Measurements from ENCODE around the gene PODXL2.

Gene PODXL2

DNA sequence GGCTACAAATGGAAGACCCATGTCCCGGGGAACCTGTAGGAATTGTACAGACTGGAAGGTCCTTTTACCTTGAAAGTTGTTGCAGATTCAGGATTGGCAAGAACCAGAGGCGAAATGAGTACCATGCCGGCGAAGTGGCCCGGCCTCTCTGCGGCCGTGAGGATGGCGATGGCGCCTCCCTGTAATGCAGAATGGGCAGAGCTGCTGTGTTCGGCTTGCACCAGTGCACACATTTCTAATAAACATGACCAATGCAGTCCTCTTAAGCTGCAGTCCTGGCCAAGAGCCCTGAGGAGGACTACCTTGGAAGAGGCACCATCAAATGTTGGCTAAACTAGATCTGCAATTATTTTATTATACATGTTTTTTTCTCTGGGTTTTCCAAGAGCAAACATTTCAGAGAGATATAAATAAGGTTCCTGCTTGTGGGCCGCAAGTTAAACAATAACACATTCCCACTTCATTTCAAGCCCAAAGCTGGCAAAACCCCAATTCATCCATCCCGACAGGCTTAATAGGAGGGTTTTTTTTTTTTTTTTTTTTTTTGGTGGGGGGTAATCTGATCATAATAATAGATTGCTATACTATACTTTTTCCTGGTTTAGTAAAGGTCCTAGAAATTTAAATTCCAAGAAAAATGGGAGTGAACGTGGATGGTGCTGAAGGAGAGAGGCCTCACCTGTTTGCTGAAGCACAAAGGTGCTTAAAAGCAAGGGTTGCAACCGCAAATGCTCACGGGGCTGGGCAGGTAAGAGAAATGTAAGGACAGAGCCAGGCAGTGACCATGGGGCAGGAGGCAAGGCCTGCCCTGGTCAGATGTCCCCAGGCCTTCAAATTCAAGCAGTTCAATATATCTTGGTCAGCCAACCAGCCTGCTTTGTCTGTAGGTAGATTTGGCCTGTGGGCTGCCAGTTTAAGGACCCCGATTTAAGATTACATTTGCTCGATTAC, 92.3 kb downstream of the PODXL2 start:
- peaks cover 14% of the 10 kb centered on the region for H3K4me1 ChIP-seq (ENCODE audit: control insufficient read depth, low read depth, low read length)
- H3K9ac ChIP-seq (ENCODE audit: low read length): no peak overlapping the region
- no peaks in the 10 kb centered on the region for H3K27me3 ChIP-seq (ENCODE audit: control insufficient read depth, insufficient read depth, low read length)
- H3K36me3 ChIP-seq (ENCODE audit: control insufficient read depth, low read depth, low read length): no peaks in the 10 kb centered on the region
- no peak overlapping the region for H3K4me3 ChIP-seq (ENCODE audit: low read length)
- no peaks in the 10 kb centered on the region for H3K9me3 ChIP-seq (ENCODE audit: control insufficient read depth, low read depth, low read length)
- H3K27ac ChIP-seq (ENCODE audit: low read length): no peak overlapping the region

- no peaks in the 10 kb centered on the region for H3K36me3 ChIP-seq (ENCODE audit: control insufficient read depth, low read depth, low read length)
- H3K27ac ChIP-seq (ENCODE audit: low read length): no peak overlapping the region
- H3K9me3 ChIP-seq (ENCODE audit: control insufficient read depth, low read depth, low read length): no peaks in the 10 kb centered on the region
- H3K9ac ChIP-seq (ENCODE audit: low read length): no peak overlapping the region
- no peak overlapping the region for H3K4me3 ChIP-seq (ENCODE audit: low read length)
- no peaks in the 10 kb centered on the region for H3K27me3 ChIP-seq (ENCODE audit: control insufficient read depth, insufficient read depth, low read length)
- peaks cover 14% of the 10 kb centered on the region for H3K4me1 ChIP-seq (ENCODE audit: control insufficient read depth, low read depth, low read length)
Observed at GRCh38 chr3:127722091-127722784, 93.3 kb downstream of the PODXL2 start.

Measured in iPS-18a (cell line).